EL (cell line): Measurements from ENCODE around the gene CORO7.

ENCODE experiments used
- DNase-seq: peaks from one replicate; pipeline ENCODE4 v3.0.0-alpha.2; 2016

CORO7 gene

DNA sequence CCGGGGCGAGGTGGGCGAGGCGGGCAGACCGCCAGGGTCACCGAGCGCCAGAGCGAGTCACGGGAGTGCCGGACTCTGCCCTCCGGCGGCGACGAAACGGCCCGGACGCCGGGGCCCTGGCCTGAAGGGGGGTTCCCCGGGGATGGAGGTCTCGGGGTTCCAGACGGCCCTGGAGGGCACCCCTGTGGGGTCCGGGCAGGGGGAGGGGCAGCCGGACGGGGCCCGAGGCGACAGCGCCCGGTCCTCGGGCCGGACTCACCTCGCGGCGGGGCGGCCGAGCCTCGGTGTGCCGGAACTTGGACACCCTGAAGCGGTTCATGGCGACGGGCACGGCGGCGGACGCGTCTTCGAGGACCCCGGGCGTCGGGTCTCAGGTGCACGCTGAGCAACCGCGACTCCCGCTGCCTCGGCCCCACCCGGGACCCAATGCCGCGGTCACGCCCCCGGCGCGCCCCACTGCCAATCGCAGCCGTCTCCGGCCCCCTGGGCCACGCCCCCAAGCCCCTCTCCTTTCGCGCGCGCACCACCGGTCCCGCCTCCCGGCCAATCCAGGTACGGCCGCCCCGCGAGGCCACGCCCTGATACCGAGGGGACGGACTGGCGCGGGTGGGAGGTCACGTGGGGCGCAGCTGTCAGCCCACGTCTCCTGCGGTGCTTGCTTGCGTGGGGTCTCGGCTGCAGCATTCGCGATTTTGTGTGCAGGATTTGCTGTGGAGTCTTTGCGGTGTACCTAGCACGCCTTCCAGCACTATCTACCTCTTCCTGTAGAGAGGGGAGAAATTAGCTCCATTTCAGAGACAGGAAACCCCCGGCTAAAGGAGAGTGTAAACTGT, at the start of gene CORO7:
TSS of gene CORO7 (minus strand) at position 397 of the 833 bp plus-strand sequence. CDS start at position 319, 78 bp downstream.
- peak; percentile 90 for DNase-seq

DNA sequence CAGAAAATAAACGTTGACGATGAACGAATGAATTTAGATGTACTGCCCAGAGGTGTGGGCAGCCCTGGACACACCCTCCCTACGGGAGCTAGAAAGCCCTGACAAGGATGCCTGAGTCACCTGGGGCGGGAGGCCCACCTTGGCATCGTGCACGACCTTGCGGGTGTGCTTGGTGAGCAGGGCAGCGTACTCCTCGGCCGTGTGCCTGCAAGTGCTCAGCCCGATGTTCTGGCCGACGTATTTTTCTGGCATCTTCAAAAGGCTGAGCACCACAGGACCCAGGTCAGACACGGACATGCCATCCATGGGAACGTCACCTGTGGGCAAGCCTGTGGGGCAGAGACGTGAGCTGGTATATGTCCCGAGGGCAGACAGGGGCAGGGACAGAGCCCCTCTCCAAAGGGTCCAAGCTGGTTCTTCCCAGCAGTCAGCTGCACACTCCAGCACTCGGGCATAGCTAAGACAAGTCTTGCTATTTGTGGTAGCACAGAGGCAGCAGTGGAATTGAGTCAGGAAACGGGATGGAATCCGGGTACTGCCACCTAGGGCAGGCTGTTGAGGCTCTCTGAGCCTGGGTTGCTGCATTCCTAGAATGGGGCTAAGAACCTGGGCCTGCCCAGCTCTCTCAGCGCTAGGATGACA, 47.2 kb upstream of the CORO7 start:
- no peak for DNase-seq

DNA sequence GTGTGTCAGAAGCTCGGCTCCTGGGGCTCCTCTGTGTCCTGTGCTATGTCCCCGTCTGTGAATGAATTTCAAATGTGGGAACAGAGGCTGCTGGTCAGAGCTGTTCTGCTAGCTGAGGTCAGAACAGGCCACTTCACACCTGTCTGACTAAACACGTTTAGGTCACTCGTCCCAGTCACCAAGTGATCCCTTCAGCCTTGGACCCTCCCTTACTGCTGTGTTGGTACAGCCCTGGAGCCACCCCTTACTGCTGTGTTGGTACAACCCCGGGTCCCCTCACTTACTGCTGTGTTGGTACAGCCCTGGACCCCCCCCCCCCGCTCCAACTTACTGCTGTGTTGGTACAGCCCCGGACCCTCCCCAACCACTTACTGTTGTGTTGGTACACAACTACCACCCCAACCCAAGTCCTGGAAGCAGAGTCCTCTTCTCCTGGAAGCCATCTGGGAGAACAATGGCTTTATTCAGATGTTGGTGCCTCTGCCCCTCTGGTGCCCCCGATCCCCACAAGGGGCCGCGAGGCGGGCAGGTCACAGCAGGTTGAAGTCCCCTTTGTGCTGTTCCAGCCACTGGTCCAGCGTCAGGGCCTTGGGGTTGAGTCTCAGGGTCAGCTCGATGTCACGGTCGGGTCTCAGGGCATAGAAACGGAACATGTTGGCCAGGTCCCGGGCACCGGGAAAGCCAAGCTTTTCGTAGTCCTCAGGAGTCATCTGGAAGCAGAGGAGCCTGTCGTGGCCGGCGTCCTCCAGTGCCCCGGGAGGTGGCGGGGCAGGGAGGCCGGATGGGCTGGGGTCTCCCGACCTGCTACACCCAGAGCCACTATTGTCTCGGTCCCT, 45.1 kb upstream of the CORO7 start:
- no peak for DNase-seq

DNA sequence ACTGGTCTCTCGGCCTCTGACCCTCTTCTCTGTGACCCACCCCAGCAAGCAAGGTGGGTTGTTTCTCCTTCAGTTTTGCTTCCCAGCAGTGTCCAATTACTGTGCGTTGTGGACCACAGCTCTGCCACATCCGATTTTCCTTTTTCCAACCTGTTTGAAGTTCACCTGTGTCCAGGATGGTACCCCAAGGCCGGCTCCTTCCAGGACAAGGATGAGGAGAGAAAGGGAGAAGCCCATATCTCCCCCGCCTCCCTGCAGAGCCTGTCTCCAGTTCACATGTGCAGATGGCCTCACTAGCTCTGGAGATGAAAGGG, 44.5 kb upstream of the CORO7 start:
- no peak for DNase-seq

DNA sequence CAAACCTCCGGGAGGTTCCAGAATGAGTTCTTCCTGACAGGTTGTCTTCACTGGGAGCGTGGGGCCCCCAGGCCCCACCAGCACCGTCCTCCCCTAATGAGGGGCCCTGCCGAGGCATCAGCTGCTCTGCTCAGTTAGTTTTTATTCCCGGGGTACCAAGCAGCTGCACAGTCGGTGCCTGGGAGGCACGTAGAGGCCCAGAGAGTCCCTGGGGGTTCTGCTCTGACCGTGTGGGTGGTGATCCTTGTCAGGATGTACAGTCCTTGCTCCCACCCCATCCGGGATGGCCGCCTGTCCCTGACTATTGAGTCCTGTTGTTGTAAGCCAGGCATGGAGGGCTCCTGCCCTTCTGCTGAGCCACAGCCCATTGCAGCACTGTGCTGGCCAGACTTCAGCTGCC, 39.6 kb upstream of the CORO7 start:
- no peak for DNase-seq

DNA sequence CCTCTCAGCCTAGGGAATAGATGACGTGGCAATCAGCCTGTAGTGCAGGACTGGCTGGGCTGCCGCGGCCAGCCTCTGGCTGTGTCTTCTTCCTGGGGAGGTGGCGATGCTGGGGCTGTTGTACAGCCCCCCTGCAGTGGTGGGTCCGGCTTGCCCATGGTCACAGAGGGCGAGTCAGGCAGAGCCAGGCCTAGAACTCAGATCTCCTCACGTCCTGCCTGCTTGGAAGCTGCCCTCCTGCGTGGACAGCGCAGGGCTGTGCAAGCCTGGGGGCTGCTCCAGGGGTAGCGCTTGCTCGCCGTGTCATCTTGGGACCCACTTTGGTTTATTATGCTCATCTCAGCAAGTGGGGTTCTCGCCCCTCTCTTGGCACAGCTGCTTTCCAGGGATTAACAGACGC, 38.7 kb upstream of the CORO7 start:
- DNase-seq: no peak

DNA sequence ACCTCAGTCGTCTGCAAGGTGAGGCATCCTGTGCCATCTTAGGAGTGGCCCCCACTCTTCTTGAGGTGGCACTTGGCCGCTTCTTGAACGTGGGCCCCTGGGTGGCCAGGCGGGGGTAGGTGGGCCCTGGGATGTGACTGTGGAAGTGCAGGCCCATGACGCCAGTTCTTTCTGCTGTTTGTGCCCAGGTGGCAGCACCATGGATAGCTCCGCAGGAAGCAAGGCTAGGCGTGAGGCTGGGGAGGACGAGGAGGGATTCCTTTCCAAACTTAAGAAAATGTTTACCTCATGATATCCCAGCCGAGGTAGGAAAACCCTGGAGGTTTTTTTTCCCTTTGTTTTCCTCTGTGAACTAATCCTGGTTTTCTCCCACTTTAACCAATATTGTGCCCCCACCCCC, 38.2 kb upstream of the CORO7 start:
- no peak for DNase-seq

DNA sequence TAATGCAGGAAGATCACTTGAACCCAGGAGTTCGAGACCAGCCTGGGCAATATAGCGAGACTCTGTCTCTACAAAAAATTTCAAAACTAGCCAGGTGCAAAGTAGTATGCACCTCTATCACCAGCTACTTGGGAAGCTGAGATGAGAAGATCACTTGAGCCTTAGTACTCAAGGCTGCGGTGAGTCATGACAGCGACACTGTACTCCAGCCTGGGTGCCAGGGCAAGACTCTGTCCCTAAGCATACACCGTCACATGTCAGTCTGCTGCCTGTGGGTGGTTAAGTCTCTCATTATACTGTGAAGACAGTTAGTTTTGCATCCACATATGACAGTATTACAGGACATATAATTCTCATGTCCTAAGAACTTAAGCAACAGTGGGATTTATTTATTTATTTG, 36.3 kb upstream of the CORO7 start:
- no peak for DNase-seq

DNA sequence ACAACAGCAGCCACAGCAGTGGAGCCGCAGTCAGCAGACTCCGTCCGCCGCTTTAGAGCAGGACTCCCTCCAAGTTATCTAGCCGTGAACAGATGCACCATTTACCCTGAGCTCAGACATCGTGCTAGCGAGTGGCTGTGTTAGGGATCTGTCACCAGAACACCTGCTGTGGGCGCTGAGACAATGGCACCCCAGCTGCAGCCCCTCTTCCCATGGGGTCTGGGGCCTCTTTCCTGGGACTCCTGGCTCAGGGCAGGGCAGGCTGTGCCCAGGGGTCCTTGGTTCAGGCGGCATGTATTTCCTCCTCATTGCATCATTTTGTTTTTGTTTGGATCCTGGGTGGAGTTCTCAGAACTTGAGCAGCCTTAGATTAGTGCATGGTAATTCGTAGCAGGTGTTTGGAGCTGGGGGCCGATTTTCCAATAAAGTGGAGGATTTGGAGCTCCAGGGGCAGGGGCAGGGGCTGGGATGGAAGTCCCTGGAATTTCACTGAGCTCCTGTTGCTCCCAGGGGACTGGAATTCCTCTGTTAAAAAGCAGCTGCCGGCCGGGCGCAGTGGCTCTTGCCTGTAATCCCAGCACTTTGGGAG, 34.6 kb upstream of the CORO7 start:
- DNase-seq: no peak

DNA sequence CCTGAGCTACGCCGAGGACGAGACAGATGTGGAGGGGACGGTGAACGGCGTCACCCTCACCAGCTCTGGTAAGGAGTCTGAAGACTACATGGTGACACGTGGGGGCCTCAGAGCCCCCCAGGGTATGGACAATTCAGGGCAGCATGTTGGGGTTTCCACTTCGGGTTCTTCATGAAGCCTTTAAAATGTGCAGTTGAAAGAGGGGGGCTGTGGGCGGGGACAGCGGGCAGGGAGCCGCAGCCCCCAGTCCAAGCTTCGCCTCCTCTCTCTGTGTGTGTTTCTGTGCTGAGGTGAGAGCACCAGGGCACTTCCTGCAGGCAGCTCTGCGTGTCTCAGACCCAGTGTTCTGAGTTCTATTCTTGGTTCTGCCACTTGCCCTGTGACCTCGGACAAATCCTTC, 34.0 kb upstream of the CORO7 start:
- no peak for DNase-seq

DNA sequence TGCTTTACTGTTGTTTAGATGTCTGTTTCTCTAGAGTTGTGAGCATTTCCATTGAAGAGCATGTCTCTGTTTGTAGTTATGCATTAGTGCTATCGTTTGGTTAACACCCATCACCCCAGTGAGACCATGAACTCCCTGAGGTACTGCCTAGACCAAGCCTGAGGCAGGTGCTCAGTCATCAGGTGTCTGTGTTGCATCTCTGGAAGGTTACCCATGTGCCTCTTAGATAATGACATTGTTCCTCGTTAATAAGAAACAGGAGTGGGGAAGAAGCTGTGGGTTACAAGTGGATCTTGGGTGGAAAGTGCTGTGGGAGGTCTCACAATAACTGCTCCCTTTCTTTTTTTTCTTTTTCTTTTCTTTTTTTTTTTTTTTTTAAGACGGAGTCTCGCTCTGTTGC, 27.6 kb upstream of the CORO7 start:
- no peak for DNase-seq

DNA sequence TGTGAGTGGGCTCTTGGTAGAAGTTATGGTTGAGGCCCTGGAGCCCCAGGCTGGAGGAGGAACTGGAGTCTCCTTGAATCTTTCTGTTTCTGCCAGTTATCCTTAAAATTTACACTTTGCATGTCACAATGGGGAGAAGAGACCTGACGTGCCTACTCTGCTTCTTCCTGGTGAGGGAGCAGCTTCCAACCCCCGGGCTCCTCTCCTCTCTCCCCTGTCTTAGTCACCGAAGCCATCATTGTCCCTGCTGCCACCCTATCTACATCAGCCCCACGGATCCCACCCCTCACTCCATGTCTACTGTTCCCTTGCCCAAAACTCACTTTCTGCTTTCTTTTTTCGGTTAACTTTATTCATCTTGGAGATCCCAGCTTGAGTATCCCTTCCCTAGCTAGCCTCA, 26.9 kb upstream of the CORO7 start:
- DNase-seq: no peak

DNA sequence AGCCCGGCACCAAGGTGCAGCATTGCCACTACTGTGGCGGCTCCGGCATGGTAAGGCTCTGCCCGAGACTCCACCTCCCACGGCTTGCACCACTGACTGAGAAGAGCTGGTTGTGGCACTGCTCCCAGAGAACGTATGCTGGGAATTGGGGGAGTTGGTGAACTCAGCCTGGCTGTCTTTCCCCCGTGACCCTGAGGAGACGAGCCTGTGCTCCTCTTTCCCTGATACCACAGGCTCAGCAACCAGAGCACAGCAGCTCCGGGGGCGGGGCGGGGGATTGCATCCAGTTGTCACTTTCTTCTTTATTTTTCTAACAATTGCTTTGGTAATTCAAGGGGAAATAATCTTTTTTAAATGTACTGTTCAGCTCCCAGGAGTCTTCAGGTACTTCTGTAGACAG, 26.0 kb upstream of the CORO7 start:
- no peak for DNase-seq

DNA sequence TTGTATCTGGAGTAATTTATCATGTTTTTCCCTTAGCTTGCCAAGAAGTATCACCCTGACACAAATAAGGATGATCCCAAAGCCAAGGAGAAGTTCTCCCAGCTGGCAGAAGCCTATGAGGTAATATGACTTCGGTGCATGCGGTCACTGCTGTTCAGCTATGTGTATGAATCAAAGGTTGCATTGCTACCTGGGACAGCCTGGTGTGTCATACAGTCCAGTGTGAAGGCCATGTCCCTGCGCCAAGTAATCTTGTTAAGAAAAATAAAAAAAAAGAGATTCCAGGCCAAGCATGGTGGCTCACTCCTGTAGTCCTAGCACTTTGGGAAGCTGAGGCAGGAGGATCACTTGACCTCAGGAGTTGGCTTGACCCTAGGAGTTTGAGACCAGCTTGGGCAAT, 21.0 kb upstream of the CORO7 start:
- DNase-seq: no peak

DNA sequence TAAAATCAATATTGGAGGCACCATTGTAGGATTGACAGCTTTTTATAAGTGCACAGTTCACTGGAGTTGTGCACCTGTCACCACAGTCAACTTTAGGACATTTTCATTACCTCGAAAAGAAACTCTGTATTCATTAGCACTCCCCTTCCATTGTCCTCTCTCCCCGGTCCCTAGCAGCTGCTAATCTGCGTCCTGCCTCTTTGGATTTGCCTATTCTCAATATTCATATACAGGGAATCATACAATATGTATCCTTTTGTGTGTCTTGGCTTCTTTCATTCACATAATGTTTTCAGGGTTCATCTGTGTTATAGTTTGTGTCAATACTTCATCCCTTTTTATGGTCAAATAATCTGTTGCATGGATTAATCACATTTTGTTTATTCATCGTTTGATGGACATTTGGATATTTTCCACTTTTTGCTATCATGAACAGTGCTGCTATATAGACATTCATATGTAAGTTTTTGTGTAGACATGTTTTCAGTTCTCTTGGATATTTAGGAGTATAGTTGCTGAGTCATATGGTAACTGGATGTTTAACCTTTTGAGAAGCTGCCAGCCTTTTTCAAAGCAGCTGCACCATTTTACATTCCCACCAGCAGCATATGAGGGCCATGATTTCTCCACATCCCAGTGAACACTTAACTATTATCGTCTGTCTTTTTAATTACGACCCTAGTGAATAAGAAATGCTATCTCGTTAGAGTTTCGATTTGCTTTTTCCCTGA, 19.1 kb upstream of the CORO7 start:
- DNase-seq: no peak

DNA sequence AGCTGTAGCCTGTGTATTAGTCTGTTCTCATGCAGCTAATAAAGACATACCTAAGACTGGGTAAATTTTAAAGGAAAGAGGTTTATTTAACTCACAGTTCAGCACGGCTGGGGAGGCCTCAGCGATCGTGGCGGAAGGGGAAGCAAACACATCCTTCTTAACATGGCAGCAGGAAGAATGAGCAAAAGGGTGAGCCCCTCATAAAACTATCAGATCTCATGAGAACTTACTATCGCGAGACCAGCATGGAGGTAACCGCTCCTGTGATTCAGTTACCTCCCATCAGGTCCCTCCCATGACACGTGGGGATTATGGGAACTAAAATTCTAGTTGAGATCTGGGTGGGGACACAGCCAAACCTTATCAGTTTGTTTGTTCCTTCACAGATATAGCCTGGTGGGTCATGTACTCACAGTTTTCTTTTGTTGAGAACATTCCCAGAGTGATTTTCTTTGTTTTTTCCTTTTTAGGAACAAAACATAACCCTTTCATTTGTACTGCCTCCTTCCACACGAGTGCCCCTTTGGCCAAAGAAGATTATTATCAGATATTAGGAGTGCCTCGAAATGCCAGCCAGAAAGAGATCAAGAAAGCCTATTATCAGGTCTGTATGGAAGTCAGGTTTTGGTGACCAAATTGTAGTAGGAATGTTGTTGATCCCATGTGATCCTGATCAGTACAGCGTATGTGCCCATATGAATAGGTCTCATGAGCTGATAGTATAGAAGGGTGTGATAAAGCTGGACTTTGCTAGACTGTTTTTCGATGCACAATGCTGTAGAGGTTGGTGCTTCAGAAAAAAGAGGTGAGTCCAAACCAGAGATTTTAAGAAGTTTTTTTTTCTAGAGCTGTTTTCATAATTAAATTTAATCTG, 17.8 kb upstream of the CORO7 start:
- no peak for DNase-seq

DNA sequence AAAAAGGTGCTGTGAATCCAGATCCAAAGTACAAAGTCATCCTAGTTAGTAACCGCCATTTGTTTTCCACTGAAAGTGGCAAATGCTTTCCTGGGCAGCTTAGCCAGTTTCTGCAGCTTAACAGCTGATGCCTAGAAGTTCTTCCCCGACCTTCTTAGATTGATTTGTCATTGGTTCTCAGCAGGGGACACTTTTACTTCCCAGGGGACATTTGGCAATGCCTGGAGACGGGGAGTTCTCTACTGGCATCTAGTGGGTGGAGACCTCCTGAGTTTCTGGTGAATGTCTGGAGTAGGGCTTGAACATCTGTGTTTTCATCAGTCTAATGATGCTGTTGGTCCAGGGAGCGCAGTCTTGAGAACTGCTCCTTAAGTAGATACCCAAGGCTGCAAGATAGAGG, 16.8 kb upstream of the CORO7 start:
- DNase-seq: no peak

DNA sequence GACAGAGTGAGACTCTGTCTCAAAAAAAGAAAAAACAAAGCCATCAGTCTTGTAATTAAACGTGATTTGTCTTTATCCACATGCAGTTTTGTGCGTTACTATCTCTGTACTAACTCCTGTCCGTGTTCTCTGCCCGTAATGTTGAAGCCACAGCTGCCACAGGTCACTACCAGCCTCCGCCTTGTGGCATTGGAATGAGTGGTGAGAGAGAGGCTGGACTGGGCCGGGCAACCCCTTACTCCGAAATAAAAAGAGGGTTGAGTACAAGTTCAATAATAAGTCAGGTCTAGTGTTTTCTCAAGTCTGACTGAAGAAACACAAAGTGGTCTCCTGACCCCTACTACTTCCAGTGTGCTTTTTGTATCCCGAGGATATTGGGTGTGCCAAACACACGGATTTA, 14.6 kb upstream of the CORO7 start:
- no peak for DNase-seq

DNA sequence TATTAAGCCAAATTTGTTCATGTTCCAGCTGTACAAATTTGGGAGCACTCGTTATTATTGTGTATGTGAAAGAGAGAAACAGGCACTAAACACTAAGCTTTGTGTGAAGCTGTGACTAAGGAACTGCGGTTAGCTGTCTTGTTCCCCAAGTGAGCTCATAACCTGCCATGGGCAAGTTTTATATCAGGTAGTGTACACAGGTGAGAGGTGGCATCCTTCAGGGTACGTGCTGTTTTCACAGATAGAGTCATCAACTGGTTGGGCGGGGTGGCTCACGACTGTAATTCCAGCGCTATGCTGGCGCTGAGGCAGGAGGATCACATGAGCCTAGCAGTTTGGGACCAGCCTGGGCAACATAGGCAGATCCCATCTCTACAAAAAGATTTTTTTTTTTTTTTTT, 12.1 kb upstream of the CORO7 start:
- no peak for DNase-seq

DNA sequence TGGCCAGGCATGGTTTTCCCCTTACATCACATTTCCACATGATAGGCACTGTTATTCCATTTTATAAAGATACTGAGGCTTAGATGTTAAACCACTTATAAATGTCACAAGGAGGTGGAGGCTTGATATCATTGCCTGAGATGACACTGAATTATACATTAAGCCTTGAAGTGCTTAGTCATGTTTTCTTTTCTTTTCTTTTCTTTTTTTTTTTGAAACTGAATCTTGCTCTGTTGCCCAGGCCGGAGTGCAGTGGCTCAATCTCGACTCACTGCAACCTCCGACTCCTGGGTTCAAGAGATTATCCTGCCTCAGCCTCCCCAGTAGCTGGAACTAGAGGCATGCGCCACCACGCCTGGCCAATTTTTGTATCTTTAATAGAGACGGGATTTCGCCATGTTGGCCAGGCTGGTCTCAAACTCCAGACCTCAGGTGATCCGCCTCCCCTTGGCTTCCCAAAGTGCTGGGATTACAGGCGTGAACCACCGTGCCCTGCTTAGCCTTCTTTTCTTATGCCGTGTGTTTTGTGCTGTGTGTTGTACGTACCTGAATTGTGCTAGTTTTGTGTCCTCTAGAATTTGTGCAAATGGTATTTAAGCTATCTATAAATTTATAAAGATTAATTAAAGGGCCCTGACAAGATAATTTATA, 10.5 kb upstream of the CORO7 start:
- DNase-seq: no peak

DNA sequence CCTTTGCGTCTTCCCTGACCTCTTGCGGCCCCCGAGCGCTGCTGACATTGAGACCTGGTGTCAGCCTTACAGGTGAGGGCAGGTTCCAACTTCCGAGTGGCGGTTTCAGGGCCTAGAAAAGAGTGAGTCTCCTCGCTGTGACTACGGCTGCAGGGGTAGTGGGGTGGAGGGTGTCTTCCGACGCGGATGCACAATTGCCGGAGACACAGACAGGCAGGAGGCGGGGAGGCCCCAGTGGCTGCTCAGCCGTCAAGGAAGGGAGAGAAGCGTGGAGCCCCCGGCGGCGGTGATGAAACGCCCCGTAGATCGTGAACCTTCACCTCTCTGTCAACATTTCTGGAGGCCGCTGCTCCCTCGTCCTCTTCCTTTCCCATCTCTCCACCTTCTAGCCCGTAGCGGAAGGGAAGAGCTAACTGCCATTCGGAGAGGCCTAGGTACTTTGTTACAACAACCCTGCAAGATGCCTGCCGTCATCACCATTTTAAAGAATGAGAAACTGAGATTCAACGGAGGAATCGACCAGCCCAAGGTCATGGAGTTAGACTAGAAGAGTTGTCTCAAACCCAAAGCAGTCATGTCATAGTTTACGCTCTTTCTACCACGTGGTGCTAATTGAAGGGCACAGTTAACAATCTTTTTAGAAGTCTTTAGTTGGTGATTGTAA, 9.8 kb upstream of the CORO7 start:
- peak; percentile 28 for DNase-seq
